ENCODE data around the gene TAS1R1.

GRCh38 chr1:6530504-6531160, 24.5 kb upstream of the TAS1R1 start:
- TF ChIP-seq CTCF (IDR thresholded peaks at IDR 0.05): no peak
- no peak for TF ChIP-seq POLR2A (IDR thresholded peaks at IDR 0.05)

Data from body of pancreas (tissue), 4 donors.